Measurements from ENCODE around the gene SBF1. TPM values are rescaled to one million over a fixed set of nuclear protein-coding genes. Genes with fewer than 3 reads are reported as not detected.

The SBF1 gene
- total and polyA plus RNA-seq, 2 of the 13 experiments (the other 11 are each of a cell fraction or from before 2014, with no cell fraction given) = 31.7 to 40.9 TPM

- no peak for TF ChIP-seq GMEB1 (CRISPR knock-in tag; IDR thresholded peaks at IDR 0.05; ENCODE audit: borderline replicate concordance)
- TF ChIP-seq MTF1 (CRISPR knock-in tag; IDR thresholded peaks at IDR 0.05) = no peak
- no peak for TF ChIP-seq DMTF1 (CRISPR knock-in tag; IDR thresholded peaks at IDR 0.05)
- no peak for TF ChIP-seq KAT8 (CRISPR knock-in tag; IDR thresholded peaks at IDR 0.05)
- no peak for TF ChIP-seq CAMTA2 (CRISPR knock-in tag; IDR thresholded peaks at IDR 0.05; ENCODE audit: borderline replicate concordance)
- TF ChIP-seq ARID5B (CRISPR knock-in tag; IDR thresholded peaks at IDR 0.05) = no peak
- no peak for TF ChIP-seq ZNF546 (CRISPR knock-in tag; conservative IDR thresholded peaks at IDR 0.05)
Measured at GRCh38 chr22:50519151-50519550, 44.3 kb upstream of the SBF1 start (continued).

Measured in HepG2 (cell line).